ENCODE results near the gene CLIC1. TPM values are rescaled to one million over a fixed set of nuclear protein-coding genes. Genes with fewer than 3 reads are reported as not detected.

The CLIC1 gene
- total RNA-seq, 2 donors from 2014 or later: 90.9 to 194 TPM

DNA sequence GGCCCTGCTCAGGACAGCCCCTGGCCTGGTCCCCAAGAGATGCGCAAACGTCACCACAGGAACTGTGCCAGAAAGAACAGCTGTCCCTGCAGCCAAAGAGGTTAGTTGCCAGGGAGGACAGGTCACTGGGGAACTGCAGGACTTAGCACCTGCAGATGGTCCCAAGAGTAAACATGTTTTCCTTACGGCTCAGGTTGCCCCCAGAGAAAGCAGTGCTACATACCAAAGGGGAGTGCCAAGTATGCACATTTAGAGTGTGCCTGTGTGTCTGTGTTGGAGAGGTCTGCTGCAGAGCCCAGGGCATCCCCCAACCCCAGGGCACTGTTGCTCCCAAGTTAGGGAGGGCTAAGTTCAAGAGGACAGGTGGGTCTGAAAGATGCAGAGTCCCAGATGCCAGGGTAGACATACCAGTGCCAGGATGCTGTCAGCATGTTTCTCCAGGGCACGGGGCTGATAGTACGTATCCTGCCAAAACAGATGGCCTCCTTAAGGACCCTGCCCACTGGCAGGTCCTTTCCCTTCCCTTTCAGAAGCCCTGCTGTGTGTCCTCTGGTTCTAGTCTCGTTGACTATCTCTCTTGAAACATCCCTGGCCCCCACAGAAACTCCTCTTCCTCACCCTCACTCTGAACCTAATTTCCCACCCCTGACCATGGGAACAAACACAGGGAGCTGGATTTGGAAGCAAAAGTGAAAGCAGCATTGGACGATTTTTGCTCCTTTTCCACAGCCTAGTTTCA, 34.5 kb downstream of the CLIC1 start:
- no peak for TF ChIP-seq CTCF (IDR thresholded peaks at IDR 0.05)

GRCh38 chr6:31700740-31701401, 35.5 kb downstream of the CLIC1 start:
- H3K36me3 ChIP-seq: peaks cover 40% of the 10 kb centered on the region

More for the DNA sequence above, 34.5 kb downstream of the CLIC1 start:
- H3K4me1 ChIP-seq: peaks cover 0 to 22% of the 10 kb centered on the region in 2 donors
- no peak for DNase-seq (ENCODE audit: low spot score)
- H3K36me3 ChIP-seq: peaks cover 30% of the 10 kb centered on the region
- peak overlapping the region; percentile 97 to 98 for H3K27ac ChIP-seq
- no peaks in the 10 kb centered on the region for H3K27me3 ChIP-seq
- H3K4me3 ChIP-seq: peak overlapping the region; percentile 78 to 82
- H3K9me3 ChIP-seq: no peaks in the 10 kb centered on the region

DNA sequence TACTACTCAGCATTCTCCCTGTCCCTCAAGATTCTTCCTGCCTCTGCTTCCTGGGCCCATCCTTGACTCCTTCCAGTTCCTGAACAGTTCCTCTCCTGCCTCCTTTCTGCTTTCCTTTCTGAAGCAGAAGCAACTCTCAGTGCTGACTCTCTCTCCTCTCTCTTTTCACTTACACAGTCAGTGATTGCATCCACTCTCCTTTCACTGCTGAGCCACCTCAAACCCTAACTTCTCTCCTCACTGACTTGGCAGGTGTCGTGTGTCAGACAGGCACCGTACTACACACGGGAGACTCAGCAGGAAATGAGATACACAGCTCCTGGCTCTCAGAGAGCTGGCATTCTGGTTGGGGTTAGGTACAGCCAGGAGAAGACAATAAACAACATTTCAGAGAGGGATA, 38.8 kb downstream of the CLIC1 start:
- Histone ChIP-seq H3K4me3 (no peak overlapping the region), H3K27me3 (no peaks in the 10 kb centered on the region), H3K9me3 (no peaks in the 10 kb centered on the region), H3K4me1 (peaks cover 0 to 22% of the 10 kb centered on the region in 2 donors), H3K36me3 (peaks cover 66% of the 10 kb centered on the region), H3K27ac (no peak overlapping the region)
- DNase-seq (ENCODE audit: low spot score): no peak
- TF ChIP-seq CTCF (IDR thresholded peaks at IDR 0.05): no peak

More at GRCh38 chr6:31700740-31701401, 35.5 kb downstream of the CLIC1 start:
- no peak for DNase-seq (ENCODE audit: low spot score)
- H3K27ac ChIP-seq: no peak overlapping the region
- H3K4me3 ChIP-seq: no peak overlapping the region
- TF ChIP-seq CTCF (IDR thresholded peaks at IDR 0.05): no peak
- H3K9me3 ChIP-seq: no peaks in the 10 kb centered on the region
- no peaks in the 10 kb centered on the region for H3K27me3 ChIP-seq
- peaks cover 0 to 22% of the 10 kb centered on the region in 2 donors for H3K4me1 ChIP-seq

- H3K27ac ChIP-seq: no peak overlapping the region
- H3K36me3 ChIP-seq: peaks cover 86% of the 10 kb centered on the region
- no peak for TF ChIP-seq CTCF (IDR thresholded peaks at IDR 0.05)
- H3K27me3 ChIP-seq: no peaks in the 10 kb centered on the region
- peaks cover 0 to 4% of the 10 kb centered on the region in 2 donors for H3K4me1 ChIP-seq
- H3K9me3 ChIP-seq: no peaks in the 10 kb centered on the region
- no peak for DNase-seq (ENCODE audit: low spot score)
- H3K4me3 ChIP-seq: no peak overlapping the region
These were observed 42.8 kb downstream of the CLIC1 start for GRCh38 chr6:31693535-31693934.

GRCh38 chr6:31692886-31693285, 43.4 kb downstream of the CLIC1 start:
- H3K9me3 ChIP-seq: no peaks in the 10 kb centered on the region
- no peak overlapping the region for H3K27ac ChIP-seq
- H3K4me1 ChIP-seq: peaks cover 0 to 2% of the 10 kb centered on the region in 2 donors
- no peak for TF ChIP-seq CTCF (IDR thresholded peaks at IDR 0.05)
- no peak overlapping the region for H3K4me3 ChIP-seq
- DNase-seq (ENCODE audit: low spot score): no peak
- H3K36me3 ChIP-seq: peaks cover 92% of the 10 kb centered on the region
- H3K27me3 ChIP-seq: no peaks in the 10 kb centered on the region
